ENCODE measurements around the gene PDZRN3. TPM values are rescaled to one million over a fixed set of nuclear protein-coding genes. Genes with fewer than 3 reads are reported as not detected.

The PDZRN3 gene
- total RNA-seq, 1 experiment from 2014 or later = not detected

DNA sequence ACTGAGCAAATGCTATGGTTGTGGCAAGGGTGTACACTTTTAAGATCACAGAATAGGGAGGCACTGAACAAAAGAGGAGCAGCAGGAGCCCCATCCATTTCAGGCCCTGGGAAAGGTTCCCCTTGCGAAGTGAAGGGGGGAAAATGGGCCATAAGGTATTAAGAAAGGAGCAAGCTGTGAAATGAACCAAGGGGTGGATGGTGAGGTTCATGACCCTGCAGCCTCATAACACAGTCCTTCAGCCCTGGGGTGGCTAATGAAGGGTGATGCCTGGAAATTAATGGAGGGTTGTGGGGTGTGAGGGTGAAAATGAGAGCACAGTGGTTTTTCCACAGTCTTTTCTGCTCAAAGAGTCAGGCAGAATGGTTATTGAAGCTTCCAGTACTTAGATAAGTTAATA, 150.1 kb downstream of the PDZRN3 start:
- Histone ChIP-seq H3K4me1 (replicated peaks; ENCODE audit: insufficient read depth) (no peaks in the 10 kb centered on the region), H3K27ac (no peak overlapping the region), H3K9me3 (ENCODE audit: insufficient read depth, low read depth) (no peaks in the 10 kb centered on the region), H2AFZ (no peak overlapping the region), H3F3A (ENCODE audit: insufficient read depth, low read depth) (no peaks in the 10 kb centered on the region), H3K4me2 (no peak overlapping the region), H3K79me2 (ENCODE audit: low read depth) (no peaks in the 10 kb centered on the region), H3K9me2 (ENCODE audit: insufficient read depth) (no peaks in the 10 kb centered on the region), H3K36me3 (ENCODE audit: low read depth) (no peaks in the 10 kb centered on the region), H3K4me3 (no peak overlapping the region), H4K20me1 (ENCODE audit: insufficient read depth) (no peaks in the 10 kb centered on the region), H3K27me3 (ENCODE audit: insufficient read depth, low read depth) (peaks cover 4% of the 10 kb centered on the region; the same call in 1 of the 2 replicates)
- no TSS peak for BruUV-seq (replicated peaks)
- POLR2A ChIA-PET (ENCODE audit: unreplicated experiment) = no interaction called here
- CTCF ChIA-PET = no interaction called here
- intact Hi-C loops (cut with micrococcal nuclease; ENCODE audit: unreplicated experiment) = no loop called here
- DNase-seq = no peak
- TF ChIP-seq EZH2 (IDR thresholded peaks at IDR 0.05; ENCODE audit: low read depth) = no peak
- TF ChIP-seq, protein P1, sequence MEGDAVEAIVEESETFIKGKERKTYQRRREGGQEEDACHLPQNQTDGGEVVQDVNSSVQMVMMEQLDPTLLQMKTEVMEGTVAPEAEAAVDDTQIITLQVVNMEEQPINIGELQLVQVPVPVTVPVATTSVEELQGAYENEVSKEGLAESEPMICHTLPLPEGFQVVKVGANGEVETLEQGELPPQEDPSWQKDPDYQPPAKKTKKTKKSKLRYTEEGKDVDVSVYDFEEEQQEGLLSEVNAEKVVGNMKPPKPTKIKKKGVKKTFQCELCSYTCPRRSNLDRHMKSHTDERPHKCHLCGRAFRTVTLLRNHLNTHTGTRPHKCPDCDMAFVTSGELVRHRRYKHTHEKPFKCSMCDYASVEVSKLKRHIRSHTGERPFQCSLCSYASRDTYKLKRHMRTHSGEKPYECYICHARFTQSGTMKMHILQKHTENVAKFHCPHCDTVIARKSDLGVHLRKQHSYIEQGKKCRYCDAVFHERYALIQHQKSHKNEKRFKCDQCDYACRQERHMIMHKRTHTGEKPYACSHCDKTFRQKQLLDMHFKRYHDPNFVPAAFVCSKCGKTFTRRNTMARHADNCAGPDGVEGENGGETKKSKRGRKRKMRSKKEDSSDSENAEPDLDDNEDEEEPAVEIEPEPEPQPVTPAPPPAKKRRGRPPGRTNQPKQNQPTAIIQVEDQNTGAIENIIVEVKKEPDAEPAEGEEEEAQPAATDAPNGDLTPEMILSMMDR (conservative IDR thresholded peaks at IDR 0.05) = no peak

DNA sequence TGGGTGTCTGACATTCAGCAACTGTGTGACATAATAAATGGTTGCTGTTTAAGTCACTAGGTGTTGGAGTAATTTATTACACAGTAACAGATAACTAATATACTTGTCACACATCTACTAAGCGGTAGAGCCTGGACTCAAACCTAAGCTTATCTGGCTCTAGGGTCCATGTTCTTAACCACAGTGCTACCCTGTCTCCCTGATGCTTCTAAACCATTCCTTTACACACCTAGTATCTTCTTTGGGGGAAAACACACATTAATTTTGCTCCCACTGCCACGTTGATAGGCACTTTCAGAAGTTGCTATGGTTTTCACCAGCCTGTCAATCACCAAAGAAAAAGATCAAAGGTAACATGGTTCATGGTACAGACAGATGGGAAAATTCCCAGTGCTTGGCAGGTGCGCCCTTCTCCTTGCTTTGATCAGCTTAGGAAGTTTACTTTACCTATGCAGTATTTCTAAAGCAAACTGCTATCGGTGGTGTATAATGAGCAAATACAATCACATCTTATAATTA, 150.8 kb downstream of the PDZRN3 start:
- no peaks in the 10 kb centered on the region for H3K36me3 ChIP-seq (ENCODE audit: low read depth)
- no peak overlapping the region for H3K4me2 ChIP-seq
- no TSS peak for BruUV-seq (replicated peaks)
- no peaks in the 10 kb centered on the region for H3K4me1 ChIP-seq (replicated peaks; ENCODE audit: insufficient read depth)
- ChIA-PET POLR2A (ENCODE audit: unreplicated experiment) (no interaction called here), CTCF (no interaction called here)
- no peaks in the 10 kb centered on the region for H3F3A ChIP-seq (ENCODE audit: insufficient read depth, low read depth)
- H3K9me3 ChIP-seq (ENCODE audit: insufficient read depth, low read depth) = no peaks in the 10 kb centered on the region
- H3K79me2 ChIP-seq (ENCODE audit: low read depth) = no peaks in the 10 kb centered on the region
- no peak overlapping the region for H3K27ac ChIP-seq
- H3K4me3 ChIP-seq = no peak overlapping the region
- H4K20me1 ChIP-seq (ENCODE audit: insufficient read depth) = no peaks in the 10 kb centered on the region
- no peak for DNase-seq
- TF ChIP-seq, protein P1 (conservative IDR thresholded peaks at IDR 0.05) = no peak
- TF ChIP-seq EZH2 (IDR thresholded peaks at IDR 0.05; ENCODE audit: low read depth) = no peak
- H3K27me3 ChIP-seq (ENCODE audit: insufficient read depth, low read depth) = peaks cover 4% of the 10 kb centered on the region; the same call in 1 of the 2 replicates
- no peak overlapping the region for H2AFZ ChIP-seq
- intact Hi-C loops (cut with micrococcal nuclease; ENCODE audit: unreplicated experiment) = no loop called here
- no peaks in the 10 kb centered on the region for H3K9me2 ChIP-seq (ENCODE audit: insufficient read depth)

DNA sequence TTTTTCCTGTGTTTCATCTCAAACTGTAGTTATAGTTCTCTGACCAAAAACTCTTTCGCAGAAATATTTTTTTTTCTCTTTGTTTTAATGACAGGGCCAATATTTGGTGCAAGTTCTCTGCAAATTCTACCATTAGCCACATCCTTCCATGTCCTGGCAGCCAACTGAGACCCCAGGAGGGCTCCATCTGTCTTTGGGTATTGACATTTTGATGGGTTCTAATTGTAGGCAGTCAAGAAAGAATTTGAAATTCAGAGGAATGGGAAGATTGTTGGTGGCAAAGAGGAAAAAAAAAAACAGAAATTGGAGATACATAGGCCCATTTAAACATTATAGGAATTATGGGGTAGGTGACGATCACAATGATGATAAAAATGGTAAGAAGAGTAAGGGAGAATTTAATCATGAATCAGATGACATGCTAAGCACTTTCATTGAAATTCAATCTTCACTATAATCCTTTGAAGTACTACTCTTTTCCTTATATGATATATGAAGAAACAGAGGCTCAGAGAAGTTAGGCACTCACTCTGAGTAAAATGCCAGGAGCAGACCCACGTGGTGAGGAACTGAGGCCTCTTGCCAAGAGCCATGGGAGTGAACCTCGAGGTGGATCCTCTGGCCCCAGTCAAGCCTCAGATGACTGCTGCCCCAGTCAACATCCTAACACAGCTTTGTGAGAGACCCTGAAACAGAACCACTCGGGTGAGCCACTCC, 151.4 kb downstream of the PDZRN3 start:
- intact Hi-C loops (cut with micrococcal nuclease; ENCODE audit: unreplicated experiment) = no loop called here
- H3K27ac ChIP-seq = no peak overlapping the region
- no peak overlapping the region for H2AFZ ChIP-seq
- TF ChIP-seq EZH2 (IDR thresholded peaks at IDR 0.05; ENCODE audit: low read depth) = no peak
- TF ChIP-seq, protein P1 (conservative IDR thresholded peaks at IDR 0.05) = no peak
- ChIA-PET POLR2A (ENCODE audit: unreplicated experiment) (no interaction called here), CTCF (no interaction called here)
- H4K20me1 ChIP-seq (ENCODE audit: insufficient read depth) = no peaks in the 10 kb centered on the region
- H3K4me2 ChIP-seq = no peak overlapping the region
- peaks cover 4% of the 10 kb centered on the region; the same call in 1 of the 2 replicates for H3K27me3 ChIP-seq (ENCODE audit: insufficient read depth, low read depth)
- no TSS peak for BruUV-seq (replicated peaks)
- DNase-seq = no peak
- no peaks in the 10 kb centered on the region for H3K79me2 ChIP-seq (ENCODE audit: low read depth)
- no peak overlapping the region for H3K4me3 ChIP-seq
- H3K4me1 ChIP-seq (replicated peaks; ENCODE audit: insufficient read depth) = no peaks in the 10 kb centered on the region
- no peaks in the 10 kb centered on the region for H3F3A ChIP-seq (ENCODE audit: insufficient read depth, low read depth)
- H3K36me3 ChIP-seq (ENCODE audit: low read depth) = no peaks in the 10 kb centered on the region
- H3K9me2 ChIP-seq (ENCODE audit: insufficient read depth) = no peaks in the 10 kb centered on the region
- no peaks in the 10 kb centered on the region for H3K9me3 ChIP-seq (ENCODE audit: insufficient read depth, low read depth)

All from PC-9 (cell line).